ENCODE data around the gene FXR1.

DNA sequence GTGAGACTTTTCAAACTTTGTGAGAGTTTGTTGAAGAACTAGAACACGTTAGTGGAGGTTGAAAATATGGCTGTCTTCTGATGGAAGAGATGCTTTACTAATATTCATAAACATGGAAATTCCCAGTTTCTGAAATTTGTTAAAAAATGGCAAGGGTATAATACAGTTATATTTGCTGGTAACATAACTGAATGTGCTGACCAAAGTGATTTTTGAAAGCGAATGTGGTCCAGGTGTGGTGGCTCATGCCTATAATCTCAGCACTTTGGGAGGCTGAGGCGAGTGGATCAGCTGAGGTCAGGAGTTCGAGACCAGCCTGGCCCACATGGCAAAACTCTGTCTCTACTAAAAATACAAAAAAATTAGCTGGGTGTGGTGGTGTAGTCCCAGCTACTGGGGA, 18.1 kb downstream of the FXR1 start:
- TF ChIP-seq, protein P1, sequence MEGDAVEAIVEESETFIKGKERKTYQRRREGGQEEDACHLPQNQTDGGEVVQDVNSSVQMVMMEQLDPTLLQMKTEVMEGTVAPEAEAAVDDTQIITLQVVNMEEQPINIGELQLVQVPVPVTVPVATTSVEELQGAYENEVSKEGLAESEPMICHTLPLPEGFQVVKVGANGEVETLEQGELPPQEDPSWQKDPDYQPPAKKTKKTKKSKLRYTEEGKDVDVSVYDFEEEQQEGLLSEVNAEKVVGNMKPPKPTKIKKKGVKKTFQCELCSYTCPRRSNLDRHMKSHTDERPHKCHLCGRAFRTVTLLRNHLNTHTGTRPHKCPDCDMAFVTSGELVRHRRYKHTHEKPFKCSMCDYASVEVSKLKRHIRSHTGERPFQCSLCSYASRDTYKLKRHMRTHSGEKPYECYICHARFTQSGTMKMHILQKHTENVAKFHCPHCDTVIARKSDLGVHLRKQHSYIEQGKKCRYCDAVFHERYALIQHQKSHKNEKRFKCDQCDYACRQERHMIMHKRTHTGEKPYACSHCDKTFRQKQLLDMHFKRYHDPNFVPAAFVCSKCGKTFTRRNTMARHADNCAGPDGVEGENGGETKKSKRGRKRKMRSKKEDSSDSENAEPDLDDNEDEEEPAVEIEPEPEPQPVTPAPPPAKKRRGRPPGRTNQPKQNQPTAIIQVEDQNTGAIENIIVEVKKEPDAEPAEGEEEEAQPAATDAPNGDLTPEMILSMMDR (IDR thresholded peaks at IDR 0.05): no peak
- no peak for TF ChIP-seq POLR2A (IDR thresholded peaks at IDR 0.05)

All from esophagus squamous epithelium (tissue), 4 donors.